ENCODE results near the gene RPS15.

- TF ChIP-seq ZNF274 (IDR thresholded peaks at IDR 0.05; ENCODE audit: low read depth, low read length) (no peak), YY1 (IDR thresholded peaks at IDR 0.05; ENCODE audit: insufficient read depth, insufficient read length) (no peak), SUZ12 (IDR thresholded peaks at IDR 0.05; ENCODE audit: extremely low read depth, insufficient read depth, insufficient read length) (no peak)
These were observed 31.3 kb downstream of the RPS15 start for GRCh38 chr19:1469255-1470054.
